ENCODE results near the gene PRPH.
A peak's percentile ranks its signal among the peaks of the same experiment; 100 is the strongest.

PRPH gene

GRCh38 chr12:49341777-49342065 is 46.8 kb downstream of the PRPH start:
- peak in 1 of 10 donors; percentile 81 for DNase-seq
- intact Hi-C loops (cut with DNase I), result no loop called here

GRCh38 chr12:49342066-49342913 is 47.3 kb downstream of the PRPH start:
- intact Hi-C loops (cut with DNase I), result no loop called here
- DNase-seq, result peak in 9 of 10 donors; percentile 50 to 95 (median 69)

GRCh38 chr12:49342914-49343731 is 48.2 kb downstream of the PRPH start:
- intact Hi-C loops (cut with DNase I), result no loop called here
- peak in 3 of 10 donors; percentile 30 to 77 (median 54) for DNase-seq

- DNase-seq, result peak in 2 of 10 donors; percentile 14 to 61
- intact Hi-C loops (cut with DNase I), result loop anchor here (5.0 kb wide), 1 partner anchor 57 kb away; no protein-coding TSS in a partner anchor
Measured at GRCh38 chr12:49344486-49345050, 49.6 kb downstream of the PRPH start.

- intact Hi-C loops (cut with DNase I), result loop anchor here (5.0 kb wide), 1 partner anchor 58 kb away; no protein-coding TSS in a partner anchor
- peak in 3 of 10 donors; percentile 20 to 85 (median 45) for DNase-seq
Measured at GRCh38 chr12:49345051-49345824, 50.3 kb downstream of the PRPH start.

- DNase-seq, result peak in 2 of 10 donors; percentile 13 to 47
- intact Hi-C loops (cut with DNase I), result loop anchor here (5.0 kb wide), 1 partner anchor 59 kb away; no protein-coding TSS in a partner anchor
Measured at GRCh38 chr12:49345825-49346658, 51.1 kb downstream of the PRPH start.

- intact Hi-C loops (cut with DNase I), result loop anchor here (1.0 to 5.0 kb wide), 2 partner anchors 21 to 59 kb away; partner anchors contain the start of gene SPATS2
- peak in 2 of 10 donors; percentile 17 to 77 for DNase-seq
Measured at GRCh38 chr12:49346659-49347310, 51.8 kb downstream of the PRPH start, which contains the start of gene DNAJC22. TSS of gene DNAJC22 (plus strand) at chr12:49346888. CDS start at chr12:49348873, 1,985 bp downstream.

GRCh38 chr12:49347311-49348193 is 52.6 kb downstream of the PRPH start:
- intact Hi-C loops (cut with DNase I), result loop anchor here (1.0 to 5.0 kb wide), 2 partner anchors 20 to 60 kb away; partner anchors contain the start of gene SPATS2
- peak; percentile 74 to 99 (median 88) for DNase-seq
